ENCODE measurements around the gene MADD.

DNA sequence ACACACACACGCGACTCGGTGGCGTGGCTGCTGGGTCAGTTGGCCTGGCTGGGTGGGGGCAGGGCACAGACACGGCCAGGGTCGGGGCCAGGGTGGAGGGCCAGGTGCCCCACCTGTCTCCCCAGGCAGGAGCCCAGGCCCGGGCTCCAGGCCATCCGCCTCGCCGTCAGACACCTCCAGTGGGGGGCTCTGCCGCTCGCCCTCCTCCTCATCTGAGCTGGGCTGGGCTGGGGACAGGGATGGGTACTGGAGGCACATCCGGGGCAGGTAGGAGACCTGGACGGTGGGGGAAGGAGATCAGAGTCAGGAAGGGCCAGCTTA lies 88.8 kb downstream of the MADD start:
- TF ChIP-seq, protein P1, sequence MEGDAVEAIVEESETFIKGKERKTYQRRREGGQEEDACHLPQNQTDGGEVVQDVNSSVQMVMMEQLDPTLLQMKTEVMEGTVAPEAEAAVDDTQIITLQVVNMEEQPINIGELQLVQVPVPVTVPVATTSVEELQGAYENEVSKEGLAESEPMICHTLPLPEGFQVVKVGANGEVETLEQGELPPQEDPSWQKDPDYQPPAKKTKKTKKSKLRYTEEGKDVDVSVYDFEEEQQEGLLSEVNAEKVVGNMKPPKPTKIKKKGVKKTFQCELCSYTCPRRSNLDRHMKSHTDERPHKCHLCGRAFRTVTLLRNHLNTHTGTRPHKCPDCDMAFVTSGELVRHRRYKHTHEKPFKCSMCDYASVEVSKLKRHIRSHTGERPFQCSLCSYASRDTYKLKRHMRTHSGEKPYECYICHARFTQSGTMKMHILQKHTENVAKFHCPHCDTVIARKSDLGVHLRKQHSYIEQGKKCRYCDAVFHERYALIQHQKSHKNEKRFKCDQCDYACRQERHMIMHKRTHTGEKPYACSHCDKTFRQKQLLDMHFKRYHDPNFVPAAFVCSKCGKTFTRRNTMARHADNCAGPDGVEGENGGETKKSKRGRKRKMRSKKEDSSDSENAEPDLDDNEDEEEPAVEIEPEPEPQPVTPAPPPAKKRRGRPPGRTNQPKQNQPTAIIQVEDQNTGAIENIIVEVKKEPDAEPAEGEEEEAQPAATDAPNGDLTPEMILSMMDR (IDR thresholded peaks at IDR 0.05; ENCODE audit: borderline replicate concordance, extremely low read depth, low read length, poor library complexity, severe bottlenecking), result no peak
- TF ChIP-seq EZH2 (IDR thresholded peaks at IDR 0.05; ENCODE audit: borderline replicate concordance, low read depth, low read length, severe bottlenecking), result no peak

All from DND-41 (cell line).